B cell (primary cell): ENCODE data around the gene PI4KB. TPM values are rescaled to one million over a fixed set of nuclear protein-coding genes. Genes with fewer than 3 reads are reported as not detected.

Experiments
- ATAC-seq: fragments of 200-7000 bp; cut with Tn5 transposase; one replicate; pipeline ENCODE4 v1.10.0; 2021; ENCODE audit warnings: low read depth, mild to moderate bottlenecking, moderate number of reproducible peaks, moderate library complexity
- CTCF ChIA-PET: fragments of 350-600 bp; sonication (Branson Sonifier 250); formaldehyde crosslinking; loops from one replicate; lab custom pipeline; 2021; ENCODE audit warnings: antibody characterized with exemption, inconsistent platforms; lab: Charles Lee
- POLR2A ChIA-PET: fragments of 350-600 bp; sonication (Branson Sonifier 250); formaldehyde crosslinking; loops from one replicate; lab custom pipeline; 2021; ENCODE audit warnings: antibody characterized with exemption; lab: Charles Lee
- DNase-seq: peaks from one replicate; pipeline ENCODE4 v3.0.0; 2013
- H2AFZ ChIP-seq: 2 replicates; pipeline ENCODE4 v1.6.1; 2012; ENCODE audit warnings: mild to moderate bottlenecking, low read depth, low read length; ENCODE audit not compliant: insufficient read depth, poor library complexity, severe bottlenecking
- H3K27ac ChIP-seq, 2 donors: 1 replicate in 1 of 2; 2 replicates in 1 of 2; pipeline ENCODE4 v1.5.1; 2012 to 2013; ENCODE audit warnings: low read length in 2 of 2, mild to moderate bottlenecking in 2 of 2, moderate library complexity in 1 of 2
- H3K27me3 ChIP-seq, 4 experiments: fragments of 200-600 bp in 1 of 4; sonication (generic) in 1 of 4; replicated peaks in 1 of 4; 1 replicate in 2 of 4; 2 replicates in 2 of 4; pipeline versions ENCODE4 v1.6.1 to v1.7.0; 2013 to 2016; ENCODE audit warnings: low read length in 3 of 4, mild to moderate bottlenecking in 2 of 4, mixed read lengths in 1 of 4, moderate library complexity in 1 of 4; ENCODE audit not compliant: insufficient read depth in 4 of 4, control insufficient read depth in 3 of 4; ENCODE audit errors: control extremely low read depth in 1 of 4
- H3K36me3 ChIP-seq, 2 experiments: replicated peaks in 1 of 2; 1 replicate in 1 of 2; 2 replicates in 1 of 2; pipeline versions ENCODE4 v1.6.1 to v1.7.1; 2013; ENCODE audit warnings: low read length in 1 of 2; ENCODE audit not compliant: insufficient read depth in 2 of 2, control insufficient read depth in 1 of 2; ENCODE audit errors: control extremely low read depth in 1 of 2, extremely low read depth in 1 of 2
- H3K4me1 ChIP-seq, 2 donors: fragments of 200-600 bp in 1 of 2; sonication (generic) in 1 of 2; 1 replicate in 1 of 2; 2 replicates in 1 of 2; pipeline versions ENCODE4 v1.5.1 to v1.6.1; 2013 to 2017; ENCODE audit warnings: low read length in 2 of 2; ENCODE audit not compliant: control insufficient read depth in 2 of 2, insufficient read depth in 2 of 2
- H3K4me2 ChIP-seq: replicated peaks from 2 replicates; pipeline ENCODE3; 2012; ENCODE audit warnings: mild to moderate bottlenecking, low read depth, low read length; ENCODE audit not compliant: poor library complexity, severe bottlenecking
- H3K4me3 ChIP-seq, 5 experiments: fragments of 200-600 bp in 1 of 5; sonication (generic) in 1 of 5; 1 replicate in 3 of 5; 2 replicates in 2 of 5; pipeline versions ENCODE4 v1.5.1 to v1.7.0; 2011 to 2016; ENCODE audit warnings: low read length in 4 of 5, mild to moderate bottlenecking in 4 of 5, low read depth in 2 of 5, control low read depth in 1 of 5, moderate library complexity in 1 of 5; ENCODE audit not compliant: insufficient read depth in 1 of 5; ENCODE audit errors: control extremely low read depth in 1 of 5, extremely low read depth in 1 of 5
- H3K79me2 ChIP-seq: fragments of 200-600 bp; sonication (generic); one replicate; pipeline ENCODE4 v1.6.0; 2016; ENCODE audit warnings: low read length; ENCODE audit not compliant: control insufficient read depth, insufficient read depth
- H3K9ac ChIP-seq: fragments of 200-600 bp; sonication (generic); 2 replicates; pipeline ENCODE4 v1.6.1; 2017; ENCODE audit warnings: mild to moderate bottlenecking, low read length, moderate library complexity
- H3K9me3 ChIP-seq, 3 donors: one replicate each; pipeline versions ENCODE4 v1.6.1 to v1.7.1; 2013; ENCODE audit warnings: low read length in 2 of 3; ENCODE audit not compliant: control insufficient read depth in 2 of 3, insufficient read depth in 1 of 3; ENCODE audit errors: control extremely low read depth in 1 of 3
- H4K20me1 ChIP-seq: 2 replicates; pipeline ENCODE4 v1.6.0; 2012; ENCODE audit warnings: mild to moderate bottlenecking, low read length; ENCODE audit not compliant: insufficient read depth, control insufficient read depth, poor library complexity, severe bottlenecking
- H3K27ac Mint-ChIP-seq: one replicate; pipeline ENCODE4 v1.8.0; 2021; ENCODE audit warnings: mixed read lengths
- H3K27me3 Mint-ChIP-seq: one replicate; pipeline ENCODE4 v1.8.0; 2021; ENCODE audit warnings: mixed read lengths
- H3K4me1 Mint-ChIP-seq: one replicate; pipeline ENCODE4 v1.8.0; 2021; ENCODE audit warnings: mixed read lengths
- H3K4me3 Mint-ChIP-seq: one replicate; pipeline ENCODE4 v1.8.0; 2021; ENCODE audit warnings: mixed read lengths
- H3K9me3 Mint-ChIP-seq: one replicate; pipeline ENCODE4 v1.8.0; 2022; ENCODE audit warnings: mixed read lengths; ENCODE audit not compliant: insufficient read depth
- CTCF ChIP-seq: fragments of 200-600 bp; IDR thresholded peaks from one replicate; pipeline ENCODE4 v1.8.0; 2022; ENCODE audit warnings: antibody characterized with exemption, mild to moderate bottlenecking
- EZH2 ChIP-seq: IDR thresholded peaks from 2 replicates; pipeline ENCODE4 v1.6.1; 2012; ENCODE audit warnings: borderline replicate concordance, low read depth, mild to moderate bottlenecking, moderate library complexity, low read length; ENCODE audit not compliant: insufficient read depth, poor library complexity, severe bottlenecking
- WGBS: methylation state at CpG from one replicate; pipeline ENCODE4 v1.1.5; 2013; ENCODE audit warnings: missing lambda C conversion rate; ENCODE audit not compliant: insufficient coverage; 5-methylcytosine and 5-hydroxymethylcytosine counted together
- intact Hi-C: fragments of 100-400 bp; cut with micrococcal nuclease; formaldehyde crosslinking; loops from one replicate; pipeline ENCODE4 v1.10.0; 2022
- polyA plus RNA-seq: library from polyadenylated mRNA; depleted of rRNA; stranded (reverse); fragments of >200 nt; gene quantifications from 2 replicates; pipeline ENCODE4 v1.2.3, GENCODE V29; 2012
- total RNA-seq, 2 donors: library from RNA; stranded (reverse); fragments of 120-200 nt in 1 of 2; gene quantifications; 1 replicate in 1 of 2; 2 replicates in 1 of 2; pipeline versions ENCODE4 v1.2.3 to v1.2.4, GENCODE V29; 2013 to 2022

Gene PI4KB
- total and polyA plus RNA-seq, 2 donors (not counting 1 experiment from before 2014, with no cell fraction given): 110 to 138 TPM

- H3K4me3 ChIP-seq: peak within 1 kb of the TSS; percentile 91 to 100 (median 97)
- CTCF ChIA-PET: interaction anchor here (1.1 to 2.4 kb wide), 7 partner anchors 18 to 59 kb away, joined by 3 to 14 read pairs (median 6); partner anchors contain the start of genes PI4KB and PSMD4
- peak within 1 kb of the TSS; percentile 95 to 96 for H3K27ac ChIP-seq
- POLR2A ChIA-PET: interaction anchor here (0.6 to 1.7 kb wide), 10 partner anchors 16 to 1395 kb away, joined by 3 to 7 read pairs (median 4); partner anchors contain the start of genes PI4KB, PSMD4 and RFX5
- Mint-ChIP-seq H3K27me3 (no peaks in the 10 kb centered on the region), H3K27ac (peak within 1 kb of the TSS; percentile 96), H3K4me1 (peaks cover 45% of the 10 kb centered on the region), H3K4me3 (peak within 1 kb of the TSS; percentile 98), H3K9me3 (no peaks in the 10 kb centered on the region)
- under 1% methylated on average over 71 of the region's 74 CpGs for WGBS
- H3K36me3 ChIP-seq: peaks cover 1 to 17% of the 10 kb centered on the region in 2 experiments
- DNase-seq: peak; percentile 99
- no peak for TF ChIP-seq CTCF
- TF ChIP-seq EZH2: no peak
- no peaks in the 10 kb centered on the region for H3K27me3 ChIP-seq
- no peaks in the 10 kb centered on the region for H3K9me3 ChIP-seq
- H3K4me2 ChIP-seq: peak within 1 kb of the TSS; percentile 90
- H4K20me1 ChIP-seq: peaks cover 30% of the 10 kb centered on the region
- H3K9ac ChIP-seq: peak within 1 kb of the TSS; percentile 92
- peaks cover 49% of the 10 kb centered on the region for H3K79me2 ChIP-seq
- peak; percentile 86 for ATAC-seq
- H3K4me1 ChIP-seq: peaks cover 24 to 37% of the 10 kb centered on the region in 2 donors
- intact Hi-C loops: loop anchor here (1.0 to 5.0 kb wide), 10 partner anchors 28 to 555 kb away; partner anchors contain the start of genes ARNT, C2CD4D, CDC42SE1 and LYSMD1
- peak within 1 kb of the TSS; percentile 76 for H2AFZ ChIP-seq
These were observed 45.0 kb downstream of the PI4KB start, which contains the start of gene ZNF687 for GRCh38 chr1:151281969-151282882. ZNF687 (plus strand) TSS chr1:151282299; CDS start chr1:151286292, 3,993 bp downstream.
